ENCODE results near the gene CCT7.

- TF ChIP-seq PBX3 (IDR thresholded peaks at IDR 0.05): no peak
- TF ChIP-seq CTCF (IDR thresholded peaks at IDR 0.05): no peak
- TF ChIP-seq FOSL2 (IDR thresholded peaks at IDR 0.05; ENCODE audit: borderline replicate concordance, low read depth): no peak
- TF ChIP-seq EZH2phosphoT487 (IDR thresholded peaks at IDR 0.05; ENCODE audit: borderline replicate concordance, low read depth): no peak
- no peak for TF ChIP-seq EP300 (IDR thresholded peaks at IDR 0.05; ENCODE audit: borderline replicate concordance in 1 of 2, low read depth in 1 of 2, low read length in 1 of 2)
- TF ChIP-seq RCOR1 (IDR thresholded peaks at IDR 0.05; ENCODE audit: low read length): no peak
Measured at GRCh38 chr2:73284296-73285158, 50.4 kb downstream of the CCT7 start, which contains the start of gene FBXO41.
